Neural progenitor cell (in vitro differentiated cells): ENCODE measurements around the gene MKI67. TPM values are rescaled to one million over a fixed set of nuclear protein-coding genes. Genes with fewer than 3 reads are reported as not detected.

Experiments used
- DNase-seq: peaks from one replicate; pipeline ENCODE4 v3.0.0-alpha.2; 2016; ENCODE audit warnings: low spot score
- H2AFZ ChIP-seq: fragments of 200-600 bp; sonication (generic); replicated peaks from 2 replicates; pipeline ENCODE4 v1.6.1; 2016; ENCODE audit warnings: antibody characterized with exemption
- H3F3A ChIP-seq: fragments of 200-600 bp; sonication (generic); 2 replicates; pipeline ENCODE4 v1.6.1; 2016; ENCODE audit warnings: antibody characterized with exemption, low read depth
- H3K27ac ChIP-seq: fragments of 200-600 bp; sonication (generic); 2 replicates; pipeline ENCODE4 v1.5.1; 2016; ENCODE audit warnings: mild to moderate bottlenecking
- H3K27me3 ChIP-seq: fragments of 200-600 bp; sonication (generic); 2 replicates; pipeline ENCODE4 v1.6.1; 2016; ENCODE audit warnings: mild to moderate bottlenecking, moderate library complexity
- H3K36me3 ChIP-seq: fragments of 200-600 bp; sonication (generic); 2 replicates; pipeline ENCODE4 v1.5.1; 2016
- H3K4me1 ChIP-seq: fragments of 200-600 bp; sonication (generic); 2 replicates; pipeline ENCODE4 v1.6.1; 2016; ENCODE audit warnings: mixed run types
- H3K4me2 ChIP-seq: fragments of 200-600 bp; sonication (generic); 2 replicates; pipeline ENCODE4 v1.6.1; 2016
- H3K4me3 ChIP-seq: fragments of 200-600 bp; sonication (generic); 2 replicates; pipeline ENCODE4 v1.5.1; 2016
- H3K79me2 ChIP-seq: fragments of 200-600 bp; sonication (generic); 2 replicates; pipeline ENCODE4 v1.6.1; 2016; ENCODE audit warnings: low read depth
- H3K9ac ChIP-seq: fragments of 200-600 bp; sonication (generic); 2 replicates; pipeline ENCODE4 v1.6.1; 2016
- H3K9me3 ChIP-seq: fragments of 200-600 bp; sonication (generic); 2 replicates; pipeline ENCODE4 v1.5.1; 2016; ENCODE audit warnings: low read depth
- H4K20me1 ChIP-seq: fragments of 200-600 bp; sonication (generic); 2 replicates; pipeline ENCODE4 v1.6.1; 2016; ENCODE audit warnings: low read depth
- H3K27ac Mint-ChIP-seq: 3 replicates; pipeline ENCODE4 v1.8.0; 2021; ENCODE audit warnings: mixed read lengths
- H3K27me3 Mint-ChIP-seq: 2 replicates; pipeline ENCODE4 v1.8.0; 2022; ENCODE audit warnings: low read depth, mild to moderate bottlenecking, inconsistent platforms, moderate library complexity, mixed read lengths; ENCODE audit not compliant: insufficient read depth
- H3K36me3 Mint-ChIP-seq: 3 replicates; pipeline ENCODE4 v1.8.0; 2021; ENCODE audit warnings: mixed read lengths
- H3K4me1 Mint-ChIP-seq: 3 replicates; pipeline ENCODE4 v1.8.0; 2021; ENCODE audit warnings: mixed read lengths
- H3K4me3 Mint-ChIP-seq: 3 replicates; pipeline ENCODE4 v1.8.0; 2021; ENCODE audit warnings: mild to moderate bottlenecking, moderate library complexity, mixed read lengths
- H3K9me3 Mint-ChIP-seq: 3 replicates; pipeline ENCODE4 v1.8.0; 2020; ENCODE audit warnings: mixed read lengths
- EZH2 ChIP-seq: fragments of 200-600 bp; sonication (generic); IDR thresholded peaks from 2 replicates; pipeline ENCODE4 v1.6.1; 2017; ENCODE audit warnings: antibody characterized with exemption, mild to moderate bottlenecking, moderate library complexity
- EZH2phosphoT487 ChIP-seq: fragments of 200-600 bp; sonication (generic); IDR thresholded peaks from 2 replicates; pipeline ENCODE4 v1.6.1; 2017; ENCODE audit warnings: antibody characterized with exemption
- total RNA-seq: library from RNA; depleted of rRNA; stranded (reverse); fragments of >200 nt; gene quantifications from 2 replicates; pipeline ENCODE4 v1.2.3, GENCODE V29; 2015; ENCODE audit warnings: low replicate concordance
- TF ChIP-seq, protein P1 (sequence below): fragments of 200-600 bp; sonication (generic); IDR thresholded peaks from 2 replicates; pipeline ENCODE4 v1.5.1; 2017; ENCODE audit warnings: antibody characterized with exemption, mild to moderate bottlenecking

Gene MKI67
- total RNA-seq, 1 donor from 2014 or later: 65.8 TPM

DNA sequence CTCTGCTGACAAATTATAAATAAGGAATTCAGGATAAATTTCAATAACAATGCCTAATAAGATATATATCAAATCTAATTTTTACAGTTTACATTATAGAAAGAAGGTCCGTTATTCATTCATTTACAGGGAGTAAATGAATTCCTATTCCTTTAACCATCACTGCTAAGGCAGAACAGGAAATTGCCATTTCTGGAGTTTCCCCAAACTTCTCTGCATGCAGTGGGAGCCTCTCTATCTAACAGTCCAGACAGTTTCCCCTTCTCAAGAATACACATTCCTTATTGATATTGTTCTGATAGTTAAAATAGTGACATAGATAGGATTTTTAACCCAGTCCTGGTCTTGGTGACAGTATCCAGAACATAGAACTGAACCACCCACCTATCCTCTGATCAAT is 24.3 kb downstream of the MKI67 start:
- H3K4me1 Mint-ChIP-seq: no peaks in the 10 kb centered on the region
- peaks cover 3% of the 10 kb centered on the region for H3F3A ChIP-seq
- peaks cover 46% of the 10 kb centered on the region for H3K36me3 Mint-ChIP-seq
- no peaks in the 10 kb centered on the region for H3K4me1 ChIP-seq
- no peak overlapping the region for H3K27ac ChIP-seq
- H3K4me3 ChIP-seq: no peak overlapping the region
- no peaks in the 10 kb centered on the region for H3K27me3 ChIP-seq
- no peaks in the 10 kb centered on the region for H3K27me3 Mint-ChIP-seq
- no peaks in the 10 kb centered on the region for H3K79me2 ChIP-seq
- DNase-seq: no peak
- H3K27ac Mint-ChIP-seq: no peak overlapping the region
- H3K4me3 Mint-ChIP-seq: no peak overlapping the region
- H3K36me3 ChIP-seq: peaks cover 34% of the 10 kb centered on the region
- H2AFZ ChIP-seq: no peak overlapping the region
- H3K9ac ChIP-seq: no peak overlapping the region
- peaks cover 19% of the 10 kb centered on the region for H4K20me1 ChIP-seq
- H3K9me3 ChIP-seq: no peaks in the 10 kb centered on the region
- no peaks in the 10 kb centered on the region for H3K9me3 Mint-ChIP-seq
- no peak overlapping the region for H3K4me2 ChIP-seq
- TF ChIP-seq EZH2phosphoT487: no peak
- TF ChIP-seq EZH2: no peak
- TF ChIP-seq, protein P1, sequence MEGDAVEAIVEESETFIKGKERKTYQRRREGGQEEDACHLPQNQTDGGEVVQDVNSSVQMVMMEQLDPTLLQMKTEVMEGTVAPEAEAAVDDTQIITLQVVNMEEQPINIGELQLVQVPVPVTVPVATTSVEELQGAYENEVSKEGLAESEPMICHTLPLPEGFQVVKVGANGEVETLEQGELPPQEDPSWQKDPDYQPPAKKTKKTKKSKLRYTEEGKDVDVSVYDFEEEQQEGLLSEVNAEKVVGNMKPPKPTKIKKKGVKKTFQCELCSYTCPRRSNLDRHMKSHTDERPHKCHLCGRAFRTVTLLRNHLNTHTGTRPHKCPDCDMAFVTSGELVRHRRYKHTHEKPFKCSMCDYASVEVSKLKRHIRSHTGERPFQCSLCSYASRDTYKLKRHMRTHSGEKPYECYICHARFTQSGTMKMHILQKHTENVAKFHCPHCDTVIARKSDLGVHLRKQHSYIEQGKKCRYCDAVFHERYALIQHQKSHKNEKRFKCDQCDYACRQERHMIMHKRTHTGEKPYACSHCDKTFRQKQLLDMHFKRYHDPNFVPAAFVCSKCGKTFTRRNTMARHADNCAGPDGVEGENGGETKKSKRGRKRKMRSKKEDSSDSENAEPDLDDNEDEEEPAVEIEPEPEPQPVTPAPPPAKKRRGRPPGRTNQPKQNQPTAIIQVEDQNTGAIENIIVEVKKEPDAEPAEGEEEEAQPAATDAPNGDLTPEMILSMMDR: no peak

- Mint-ChIP-seq H3K27me3 (no peaks in the 10 kb centered on the region), H3K27ac (no peak overlapping the region), H3K9me3 (no peaks in the 10 kb centered on the region), H3K4me3 (no peak overlapping the region), H3K4me1 (no peaks in the 10 kb centered on the region), H3K36me3 (peaks cover 48% of the 10 kb centered on the region)
- DNase-seq: no peak
- Histone ChIP-seq H3K4me3 (no peak overlapping the region), H3K4me1 (no peaks in the 10 kb centered on the region), H3K9ac (no peak overlapping the region), H3K79me2 (no peaks in the 10 kb centered on the region), H3F3A (peaks cover 11% of the 10 kb centered on the region), H2AFZ (no peak overlapping the region), H3K36me3 (peaks cover 24% of the 10 kb centered on the region), H3K27me3 (no peaks in the 10 kb centered on the region), H3K9me3 (no peaks in the 10 kb centered on the region), H3K27ac (no peak overlapping the region), H3K4me2 (no peak overlapping the region), H4K20me1 (peaks cover 29% of the 10 kb centered on the region)
- TF ChIP-seq, protein P1: no peak
- TF ChIP-seq EZH2 (no peak), EZH2phosphoT487 (no peak)
These were observed 26.3 kb downstream of the MKI67 start for GRCh38 chr10:128099901-128100300.

GRCh38 chr10:128098631-128099030 is 27.6 kb downstream of the MKI67 start:
- Histone ChIP-seq H3K36me3 (peaks cover 24% of the 10 kb centered on the region), H3K79me2 (no peaks in the 10 kb centered on the region), H3K4me2 (no peak overlapping the region), H3K27ac (no peak overlapping the region), H3F3A (peaks cover 11% of the 10 kb centered on the region), H3K27me3 (no peaks in the 10 kb centered on the region), H4K20me1 (peaks cover 29% of the 10 kb centered on the region), H3K9me3 (no peaks in the 10 kb centered on the region), H2AFZ (no peak overlapping the region), H3K4me1 (no peaks in the 10 kb centered on the region), H3K4me3 (no peak overlapping the region), H3K9ac (no peak overlapping the region)
- H3K36me3 Mint-ChIP-seq: peaks cover 41% of the 10 kb centered on the region
- H3K4me3 Mint-ChIP-seq: no peak overlapping the region
- H3K9me3 Mint-ChIP-seq: no peaks in the 10 kb centered on the region
- no peak overlapping the region for H3K27ac Mint-ChIP-seq
- H3K4me1 Mint-ChIP-seq: no peaks in the 10 kb centered on the region
- no peak for TF ChIP-seq EZH2phosphoT487
- TF ChIP-seq, protein P1: no peak
- TF ChIP-seq EZH2: no peak
- no peak for DNase-seq
- H3K27me3 Mint-ChIP-seq: no peaks in the 10 kb centered on the region

GRCh38 chr10:128097783-128098182 is 28.4 kb downstream of the MKI67 start:
- H3K36me3 Mint-ChIP-seq: peaks cover 39% of the 10 kb centered on the region
- Histone ChIP-seq H3K9ac (no peak overlapping the region), H3F3A (peaks cover 11% of the 10 kb centered on the region), H3K4me1 (no peaks in the 10 kb centered on the region), H2AFZ (no peak overlapping the region), H3K4me2 (no peak overlapping the region), H3K9me3 (no peaks in the 10 kb centered on the region), H3K27ac (no peak overlapping the region), H3K36me3 (peaks cover 24% of the 10 kb centered on the region), H3K4me3 (no peak overlapping the region), H4K20me1 (peaks cover 26% of the 10 kb centered on the region), H3K27me3 (no peaks in the 10 kb centered on the region), H3K79me2 (no peaks in the 10 kb centered on the region)
- H3K27me3 Mint-ChIP-seq: no peaks in the 10 kb centered on the region
- no peaks in the 10 kb centered on the region for H3K9me3 Mint-ChIP-seq
- no peak overlapping the region for H3K27ac Mint-ChIP-seq
- H3K4me1 Mint-ChIP-seq: no peaks in the 10 kb centered on the region
- TF ChIP-seq, protein P1: no peak
- no peak for TF ChIP-seq EZH2phosphoT487
- no peak for TF ChIP-seq EZH2
- DNase-seq: no peak
- H3K4me3 Mint-ChIP-seq: no peak overlapping the region
